ENCODE data around the gene BEST1.

DNA sequence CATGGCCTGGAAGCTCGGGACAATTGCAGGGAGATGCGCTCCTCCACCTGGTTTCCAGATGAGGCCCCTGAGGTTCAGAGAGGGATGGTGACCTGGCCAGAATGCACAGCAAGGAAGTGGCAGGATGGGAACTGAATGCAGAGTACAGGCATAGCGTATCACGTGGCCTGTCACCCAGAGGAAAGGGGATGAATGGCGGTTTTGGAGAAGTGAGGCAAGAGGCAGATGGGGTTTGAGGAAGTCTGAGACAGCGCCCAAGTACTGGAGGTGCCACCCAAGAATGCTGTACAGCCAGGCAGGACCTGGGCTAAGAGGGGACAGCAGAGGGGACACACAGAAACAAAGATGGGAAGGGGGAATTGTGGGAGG is 37.6 kb upstream of the BEST1 start:
- TF ChIP-seq, protein P1, sequence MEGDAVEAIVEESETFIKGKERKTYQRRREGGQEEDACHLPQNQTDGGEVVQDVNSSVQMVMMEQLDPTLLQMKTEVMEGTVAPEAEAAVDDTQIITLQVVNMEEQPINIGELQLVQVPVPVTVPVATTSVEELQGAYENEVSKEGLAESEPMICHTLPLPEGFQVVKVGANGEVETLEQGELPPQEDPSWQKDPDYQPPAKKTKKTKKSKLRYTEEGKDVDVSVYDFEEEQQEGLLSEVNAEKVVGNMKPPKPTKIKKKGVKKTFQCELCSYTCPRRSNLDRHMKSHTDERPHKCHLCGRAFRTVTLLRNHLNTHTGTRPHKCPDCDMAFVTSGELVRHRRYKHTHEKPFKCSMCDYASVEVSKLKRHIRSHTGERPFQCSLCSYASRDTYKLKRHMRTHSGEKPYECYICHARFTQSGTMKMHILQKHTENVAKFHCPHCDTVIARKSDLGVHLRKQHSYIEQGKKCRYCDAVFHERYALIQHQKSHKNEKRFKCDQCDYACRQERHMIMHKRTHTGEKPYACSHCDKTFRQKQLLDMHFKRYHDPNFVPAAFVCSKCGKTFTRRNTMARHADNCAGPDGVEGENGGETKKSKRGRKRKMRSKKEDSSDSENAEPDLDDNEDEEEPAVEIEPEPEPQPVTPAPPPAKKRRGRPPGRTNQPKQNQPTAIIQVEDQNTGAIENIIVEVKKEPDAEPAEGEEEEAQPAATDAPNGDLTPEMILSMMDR (IDR thresholded peaks at IDR 0.05) = no peak
- TF ChIP-seq EZH2phosphoT487 (IDR thresholded peaks at IDR 0.05) = no peak

All from neural progenitor cell (in vitro differentiated cells).